ENCODE data around the gene CCDC92. TPM values are rescaled to one million over a fixed set of nuclear protein-coding genes. Genes with fewer than 3 reads are reported as not detected.

Gene CCDC92
- total and polyA plus RNA-seq, 2 of the 13 experiments (the other 11 are each of a cell fraction or from before 2014, with no cell fraction given), result 5.4 to 14.7 TPM

DNA sequence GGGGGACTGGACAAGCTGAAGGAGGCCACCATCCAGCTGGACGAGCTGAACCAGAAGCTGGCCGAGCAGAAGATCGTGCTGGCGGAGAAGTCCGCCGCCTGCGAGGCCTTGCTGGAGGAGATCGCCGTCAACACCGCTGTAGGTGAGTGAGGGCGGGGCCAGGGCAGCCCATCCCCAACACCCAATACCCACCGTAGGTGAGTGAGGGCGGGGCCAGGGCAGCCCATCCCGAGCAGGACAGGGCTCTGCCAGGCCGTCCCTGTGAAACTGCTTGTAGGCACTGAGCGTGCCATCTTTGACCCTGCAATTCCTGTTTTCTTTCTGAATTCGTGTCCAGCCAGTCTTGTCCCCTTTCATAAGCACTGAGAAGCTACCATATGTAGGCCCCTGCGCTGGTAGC is 74.0 kb downstream of the CCDC92 start:
- Histone ChIP-seq H4K20me1 (ENCODE audit: insufficient read depth, low read length) (no peaks in the 10 kb centered on the region), H3K79me2 (ENCODE audit: insufficient read depth, low read length) (no peaks in the 10 kb centered on the region), H3K27ac (ENCODE audit: extremely low read length, insufficient read depth, low read length) (no peak overlapping the region), H2AFZ (ENCODE audit: low read length) (no peak overlapping the region), H3K4me1 (ENCODE audit: insufficient read depth, low read length) (peaks cover 19% of the 10 kb centered on the region), H3K36me3 (replicated peaks in 1 of 2; ENCODE audit: control insufficient read depth in 1 of 2, insufficient read depth in 2 of 2, low read length in 2 of 2) (no peaks in the 10 kb centered on the region), H3K4me2 (ENCODE audit: low read depth, low read length) (no peak overlapping the region), H3K27me3 (ENCODE audit: control insufficient read depth in 1 of 2, insufficient read depth in 2 of 2, low read length in 2 of 2) (peaks cover 2 to 57% of the 10 kb centered on the region in 2 experiments; a peak in 4 of 5 replicates), H3K4me3 (replicated peaks in 1 of 3; ENCODE audit: insufficient read depth in 1 of 3, low read depth in 2 of 3, low read length in 3 of 3) (no peak overlapping the region), H3K9me3 (ENCODE audit: low read length) (no peaks in the 10 kb centered on the region), H3K9ac (ENCODE audit: insufficient read depth, low read depth, low read length) (no peak overlapping the region)
- FAIRE-seq (no peak), ATAC-seq (no peak), DNase-seq (ENCODE audit: low spot score) (no peak)
- BruUV-seq (replicated peaks), result no TSS peak
- intact Hi-C loops (cut with micrococcal nuclease; ENCODE audit: unreplicated experiment), result no loop called here
- CTCF ChIA-PET (ENCODE audit: low intra/inter-chr PET ratio, low total read pairs), result no interaction called here
- 43% methylated on average over 1 of the region's 18 CpGs for WGBS (ENCODE audit: low lambda C conversion rate)
- in situ Hi-C loops (cut with HindIII; ENCODE audit: extremely low pct_ligation_motif_present, low pct_unique_long_range_greater_than_20kb), result no loop called here
- POLR2A ChIA-PET, result no interaction called here
- TF ChIP-seq GLI4 (CRISPR knock-in tag; IDR thresholded peaks at IDR 0.05; ENCODE audit: borderline replicate concordance), result no peak

DNA sequence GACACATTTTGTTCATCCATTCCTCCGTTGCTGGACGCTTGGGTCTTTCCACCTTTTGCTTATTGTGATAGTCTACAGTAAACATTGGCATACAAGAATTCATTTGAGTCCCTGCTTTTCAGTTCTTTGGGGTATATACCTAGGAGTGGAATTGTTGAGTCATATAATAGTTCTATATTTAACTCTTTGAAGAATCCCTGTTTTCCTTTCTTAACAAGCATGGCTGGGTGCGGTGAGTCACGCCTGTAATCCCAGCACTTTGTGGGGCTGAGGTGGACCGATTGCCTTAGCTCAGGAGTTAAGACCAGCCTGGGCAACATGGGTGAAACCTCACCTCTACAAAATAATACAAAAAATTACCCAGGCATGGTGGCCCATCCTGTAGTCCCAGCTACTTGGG is 75.4 kb downstream of the CCDC92 start:
- WGBS (ENCODE audit: low lambda C conversion rate), result 57% methylated on average over 5 of the region's 5 CpGs
- ChIA-PET POLR2A (no interaction called here), CTCF (ENCODE audit: low intra/inter-chr PET ratio, low total read pairs) (no interaction called here)
- Histone ChIP-seq H3K36me3 (replicated peaks in 1 of 2; ENCODE audit: control insufficient read depth in 1 of 2, insufficient read depth in 2 of 2, low read length in 2 of 2) (no peaks in the 10 kb centered on the region), H2AFZ (ENCODE audit: low read length) (no peak overlapping the region), H3K9me3 (ENCODE audit: low read length) (no peaks in the 10 kb centered on the region), H3K4me2 (ENCODE audit: low read depth, low read length) (no peak overlapping the region), H3K4me3 (replicated peaks in 1 of 3; ENCODE audit: insufficient read depth in 1 of 3, low read depth in 2 of 3, low read length in 3 of 3) (no peak overlapping the region), H4K20me1 (ENCODE audit: insufficient read depth, low read length) (no peaks in the 10 kb centered on the region), H3K27ac (ENCODE audit: extremely low read length, insufficient read depth, low read length) (no peak overlapping the region), H3K79me2 (ENCODE audit: insufficient read depth, low read length) (no peaks in the 10 kb centered on the region), H3K4me1 (ENCODE audit: insufficient read depth, low read length) (peaks cover 24% of the 10 kb centered on the region), H3K9ac (ENCODE audit: insufficient read depth, low read depth, low read length) (no peak overlapping the region), H3K27me3 (ENCODE audit: control insufficient read depth in 1 of 2, insufficient read depth in 2 of 2, low read length in 2 of 2) (peaks cover 7 to 53% of the 10 kb centered on the region in 2 experiments)
- FAIRE-seq, result no peak
- no peak for ATAC-seq
- DNase-seq (ENCODE audit: low spot score), result no peak
- intact Hi-C loops (cut with micrococcal nuclease; ENCODE audit: unreplicated experiment) (no loop called here), in situ Hi-C loops (cut with HindIII; ENCODE audit: extremely low pct_ligation_motif_present, low pct_unique_long_range_greater_than_20kb) (no loop called here)
- no TSS peak for BruUV-seq (replicated peaks)
- TF ChIP-seq SMARCE1 (IDR thresholded peaks at IDR 0.05; ENCODE audit: borderline replicate concordance), result no peak
- TF ChIP-seq MAF1 (CRISPR knock-in tag; IDR thresholded peaks at IDR 0.05; ENCODE audit: borderline replicate concordance), result no peak
- TF ChIP-seq, protein P1, sequence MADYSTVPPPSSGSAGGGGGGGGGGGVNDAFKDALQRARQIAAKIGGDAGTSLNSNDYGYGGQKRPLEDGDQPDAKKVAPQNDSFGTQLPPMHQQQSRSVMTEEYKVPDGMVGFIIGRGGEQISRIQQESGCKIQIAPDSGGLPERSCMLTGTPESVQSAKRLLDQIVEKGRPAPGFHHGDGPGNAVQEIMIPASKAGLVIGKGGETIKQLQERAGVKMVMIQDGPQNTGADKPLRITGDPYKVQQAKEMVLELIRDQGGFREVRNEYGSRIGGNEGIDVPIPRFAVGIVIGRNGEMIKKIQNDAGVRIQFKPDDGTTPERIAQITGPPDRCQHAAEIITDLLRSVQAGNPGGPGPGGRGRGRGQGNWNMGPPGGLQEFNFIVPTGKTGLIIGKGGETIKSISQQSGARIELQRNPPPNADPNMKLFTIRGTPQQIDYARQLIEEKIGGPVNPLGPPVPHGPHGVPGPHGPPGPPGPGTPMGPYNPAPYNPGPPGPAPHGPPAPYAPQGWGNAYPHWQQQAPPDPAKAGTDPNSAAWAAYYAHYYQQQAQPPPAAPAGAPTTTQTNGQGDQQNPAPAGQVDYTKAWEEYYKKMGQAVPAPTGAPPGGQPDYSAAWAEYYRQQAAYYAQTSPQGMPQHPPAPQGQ (CRISPR knock-in tag; IDR thresholded peaks at IDR 0.05; ENCODE audit: borderline replicate concordance), result no peak
- TF ChIP-seq KDM1A (CRISPR knock-in tag; IDR thresholded peaks at IDR 0.05), result no peak
- no peak for TF ChIP-seq MBD4 (IDR thresholded peaks at IDR 0.05; ENCODE audit: borderline replicate concordance, low read length)
- TF ChIP-seq ZNF24 (IDR thresholded peaks at IDR 0.05), result no peak
- TF ChIP-seq ZNF333 (CRISPR knock-in tag; IDR thresholded peaks at IDR 0.05; ENCODE audit: borderline replicate concordance), result no peak
- TF ChIP-seq, protein P2, sequence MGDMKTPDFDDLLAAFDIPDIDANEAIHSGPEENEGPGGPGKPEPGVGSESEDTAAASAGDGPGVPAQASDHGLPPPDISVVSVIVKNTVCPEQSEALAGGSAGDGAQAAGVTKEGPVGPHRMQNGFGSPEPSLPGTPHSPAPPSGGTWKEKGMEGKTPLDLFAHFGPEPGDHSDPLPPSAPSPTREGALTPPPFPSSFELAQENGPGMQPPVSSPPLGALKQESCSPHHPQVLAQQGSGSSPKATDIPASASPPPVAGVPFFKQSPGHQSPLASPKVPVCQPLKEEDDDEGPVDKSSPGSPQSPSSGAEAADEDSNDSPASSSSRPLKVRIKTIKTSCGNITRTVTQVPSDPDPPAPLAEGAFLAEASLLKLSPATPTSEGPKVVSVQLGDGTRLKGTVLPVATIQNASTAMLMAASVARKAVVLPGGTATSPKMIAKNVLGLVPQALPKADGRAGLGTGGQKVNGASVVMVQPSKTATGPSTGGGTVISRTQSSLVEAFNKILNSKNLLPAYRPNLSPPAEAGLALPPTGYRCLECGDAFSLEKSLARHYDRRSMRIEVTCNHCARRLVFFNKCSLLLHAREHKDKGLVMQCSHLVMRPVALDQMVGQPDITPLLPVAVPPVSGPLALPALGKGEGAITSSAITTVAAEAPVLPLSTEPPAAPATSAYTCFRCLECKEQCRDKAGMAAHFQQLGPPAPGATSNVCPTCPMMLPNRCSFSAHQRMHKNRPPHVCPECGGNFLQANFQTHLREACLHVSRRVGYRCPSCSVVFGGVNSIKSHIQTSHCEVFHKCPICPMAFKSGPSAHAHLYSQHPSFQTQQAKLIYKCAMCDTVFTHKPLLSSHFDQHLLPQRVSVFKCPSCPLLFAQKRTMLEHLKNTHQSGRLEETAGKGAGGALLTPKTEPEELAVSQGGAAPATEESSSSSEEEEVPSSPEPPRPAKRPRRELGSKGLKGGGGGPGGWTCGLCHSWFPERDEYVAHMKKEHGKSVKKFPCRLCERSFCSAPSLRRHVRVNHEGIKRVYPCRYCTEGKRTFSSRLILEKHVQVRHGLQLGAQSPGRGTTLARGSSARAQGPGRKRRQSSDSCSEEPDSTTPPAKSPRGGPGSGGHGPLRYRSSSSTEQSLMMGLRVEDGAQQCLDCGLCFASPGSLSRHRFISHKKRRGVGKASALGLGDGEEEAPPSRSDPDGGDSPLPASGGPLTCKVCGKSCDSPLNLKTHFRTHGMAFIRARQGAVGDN (CRISPR knock-in tag; IDR thresholded peaks at IDR 0.05), result no peak
- TF ChIP-seq ZNF331 (CRISPR knock-in tag; IDR thresholded peaks at IDR 0.05), result no peak
- TF ChIP-seq CHD4 (IDR thresholded peaks at IDR 0.05; ENCODE audit: borderline replicate concordance, low read length), result no peak
- TF ChIP-seq ZBTB21 (CRISPR knock-in tag; IDR thresholded peaks at IDR 0.05), result no peak
- TF ChIP-seq ZNF446 (CRISPR knock-in tag; IDR thresholded peaks at IDR 0.05), result no peak

All from HepG2 (cell line).